IMR-90 (cell line): ENCODE results near the gene CCDC90B. TPM values are rescaled to one million over a fixed set of nuclear protein-coding genes. Genes with fewer than 3 reads are reported as not detected.

Experiments
- ATAC-seq: fragments of 200-7000 bp; cut with Tn5 transposase; 2 replicates; pipeline ENCODE4 v1.9.1; 2020; ENCODE audit warnings: low read depth, mild to moderate bottlenecking, moderate library complexity
- BruUV-seq: library from RNA; stranded (reverse); fragments of 400-500 nt; replicated peaks from 2 replicates; lab custom pipeline; 2021; lab: Mats Ljungman, UMichigan
- CTCF ChIA-PET: fragments of 300-600 bp; formaldehyde crosslinking; extraction: SDS; loops from one replicate; lab custom pipeline; 2021; ENCODE audit warnings: antibody characterized with exemption; lab: Yijun Ruan, JAX
- POLR2A ChIA-PET: fragments of 300-600 bp; sonication (Branson Sonifier 250); formaldehyde crosslinking; loops from one replicate; lab custom pipeline; 2022; ENCODE audit warnings: antibody characterized with exemption; ENCODE audit not compliant: unreplicated experiment; lab: Charles Lee
- DNase-seq: peaks from one replicate; pipeline ENCODE4 v3.0.0; 2013
- H2AFZ ChIP-seq: replicated peaks from 2 replicates; pipeline ENCODE3; 2013; ENCODE audit warnings: low read length, mild to moderate bottlenecking; ENCODE audit not compliant: poor library complexity
- H2AK5ac ChIP-seq: 2 replicates; pipeline ENCODE4 v1.6.1; 2013; ENCODE audit warnings: low read depth, low read length, inconsistent platforms
- H2AK9ac ChIP-seq: replicated peaks from 2 replicates; pipeline ENCODE3; 2013; ENCODE audit warnings: mild to moderate bottlenecking, low read depth, low read length, moderate library complexity; ENCODE audit not compliant: poor library complexity
- H2BK120ac ChIP-seq: 2 replicates; pipeline ENCODE4 v1.6.1; 2013; ENCODE audit warnings: low read depth, low read length, inconsistent platforms
- H2BK15ac ChIP-seq: 3 replicates; pipeline ENCODE4 v1.6.1; 2013; ENCODE audit warnings: low read depth, low read length, inconsistent platforms
- H2BK20ac ChIP-seq: 2 replicates; pipeline ENCODE4 v1.6.1; 2013; ENCODE audit warnings: low read depth, mild to moderate bottlenecking, inconsistent platforms, low read length, moderate library complexity
- H2BK5ac ChIP-seq: 2 replicates; pipeline ENCODE4 v1.6.1; 2013; ENCODE audit warnings: mild to moderate bottlenecking, low read depth, low read length, inconsistent platforms; ENCODE audit not compliant: poor library complexity, severe bottlenecking
- H3K14ac ChIP-seq: replicated peaks from 2 replicates; pipeline ENCODE4 v1.6.1; 2013; ENCODE audit warnings: low read depth, low read length, inconsistent platforms
- H3K18ac ChIP-seq: 2 replicates; pipeline ENCODE4 v1.6.1; 2013; ENCODE audit warnings: low read depth, low read length, control low read depth
- H3K23ac ChIP-seq: 2 replicates; pipeline ENCODE4 v1.6.1; 2013; ENCODE audit warnings: low read depth, low read length, inconsistent platforms
- H3K27ac ChIP-seq: 2 replicates; pipeline ENCODE4 v1.5.1; 2013; ENCODE audit warnings: mild to moderate bottlenecking, control low read depth, low read length; ENCODE audit not compliant: insufficient read depth
- H3K27me3 ChIP-seq: 2 replicates; pipeline ENCODE4 v1.6.1; 2013; ENCODE audit warnings: low read length; ENCODE audit not compliant: control insufficient read depth, insufficient read depth
- H3K36me3 ChIP-seq: 2 replicates; pipeline ENCODE4 v1.6.1; 2013; ENCODE audit warnings: low read length, mixed read lengths; ENCODE audit not compliant: control insufficient read depth, insufficient read depth
- H3K4ac ChIP-seq: 2 replicates; pipeline ENCODE4 v1.6.1; 2013; ENCODE audit warnings: low read depth, low read length, inconsistent platforms
- H3K4me1 ChIP-seq: 2 replicates; pipeline ENCODE4 v1.6.1; 2013; ENCODE audit warnings: low read length, mixed read lengths; ENCODE audit not compliant: control insufficient read depth, insufficient read depth
- H3K4me2 ChIP-seq: 2 replicates; pipeline ENCODE4 v1.6.1; 2013; ENCODE audit warnings: low read depth, mild to moderate bottlenecking, control low read depth, low read length, moderate library complexity
- H3K4me3 ChIP-seq: 2 replicates; pipeline ENCODE4 v1.5.1; 2013; ENCODE audit warnings: low read depth, mild to moderate bottlenecking, control low read depth, low read length, moderate library complexity; ENCODE audit not compliant: insufficient read depth
- H3K56ac ChIP-seq: 2 replicates; pipeline ENCODE4 v1.6.1; 2013; ENCODE audit warnings: low read length, inconsistent platforms; ENCODE audit not compliant: insufficient read depth; ENCODE audit errors: extremely low read depth
- H3K79me1 ChIP-seq, 2 experiments: 2 replicates each; pipeline ENCODE4 v1.6.1; 2013; ENCODE audit warnings: low read length in 2 of 2, inconsistent platforms in 1 of 2, low read depth in 1 of 2
- H3K9ac ChIP-seq: 2 replicates; pipeline ENCODE4 v1.6.1; 2013; ENCODE audit warnings: low read depth, low read length, control low read depth
- H3K9me1 ChIP-seq: 2 replicates; pipeline ENCODE4 v1.6.1; 2013; ENCODE audit warnings: low read length, inconsistent platforms; ENCODE audit not compliant: insufficient read depth
- H3K9me3 ChIP-seq: 2 replicates; pipeline ENCODE4 v1.6.1; 2013; ENCODE audit warnings: low read length; ENCODE audit not compliant: control insufficient read depth, insufficient read depth
- H4K20me1 ChIP-seq: 2 replicates; pipeline ENCODE4 v1.6.1; 2013; ENCODE audit warnings: low read length, inconsistent platforms; ENCODE audit not compliant: insufficient read depth
- H4K5ac ChIP-seq: 2 replicates; pipeline ENCODE4 v1.6.1; 2013; ENCODE audit warnings: mild to moderate bottlenecking, low read depth, low read length, control low read depth
- H4K8ac ChIP-seq, 2 experiments: 2 replicates each; pipeline ENCODE4 v1.6.1; 2013; ENCODE audit warnings: low read depth in 2 of 2, low read length in 2 of 2, control low read depth in 1 of 2, inconsistent platforms in 1 of 2
- H4K91ac ChIP-seq: 2 replicates; pipeline ENCODE4 v1.6.1; 2013; ENCODE audit warnings: low read depth, low read length, inconsistent platforms; ENCODE audit not compliant: insufficient read depth
- CEBPB ChIP-seq: IDR thresholded peaks from 2 replicates; pipeline ENCODE4 v1.6.1; 2012; ENCODE audit warnings: low read depth, low read length, improper control_type of control experiment
- CHD1 ChIP-seq: IDR thresholded peaks from 2 replicates; pipeline ENCODE4 v1.6.1; 2012; ENCODE audit warnings: low read depth, low read length, improper control_type of control experiment
- CTCF ChIP-seq: conservative IDR thresholded peaks from 2 replicates; pipeline ENCODE4 v1.5.1; 2012; ENCODE audit warnings: mild to moderate bottlenecking, low read depth, low read length, improper control_type of control experiment
- ELK1 ChIP-seq: fragments of 150-350 bp; IDR thresholded peaks from 2 replicates; pipeline ENCODE4 v1.6.1; 2016; ENCODE audit warnings: low read depth, mild to moderate bottlenecking, low read length, moderate library complexity, borderline replicate concordance
- FOS ChIP-seq: fragments of 150-350 bp; IDR thresholded peaks from 2 replicates; pipeline ENCODE4 v1.6.1; 2016; ENCODE audit warnings: low read depth, low read length
- MAFK ChIP-seq: IDR thresholded peaks from 2 replicates; pipeline ENCODE4 v1.6.1; 2012; ENCODE audit warnings: low read depth, low read length, improper control_type of control experiment
- MAZ ChIP-seq: IDR thresholded peaks from 2 replicates; pipeline ENCODE4 v1.6.1; 2012; ENCODE audit warnings: low read depth, mild to moderate bottlenecking, low read length, improper control_type of control experiment, moderate library complexity, borderline replicate concordance
- MXI1 ChIP-seq: IDR thresholded peaks from 2 replicates; pipeline ENCODE4 v1.6.1; 2012; ENCODE audit warnings: low read depth, mild to moderate bottlenecking, low read length, moderate library complexity, borderline replicate concordance
- NFE2L2 ChIP-seq: fragments of 150-350 bp; IDR thresholded peaks from 2 replicates; pipeline ENCODE4 v1.6.1; 2016; ENCODE audit warnings: low read depth, mild to moderate bottlenecking, low read length
- POLR2A ChIP-seq: IDR thresholded peaks from 2 replicates; pipeline ENCODE4 v1.6.1; 2012; ENCODE audit warnings: mild to moderate bottlenecking, low read depth, low read length
- RAD21 ChIP-seq: IDR thresholded peaks from 2 replicates; pipeline ENCODE4 v1.6.1; 2012; ENCODE audit warnings: low read length, improper control_type of control experiment
- RCOR1 ChIP-seq: IDR thresholded peaks from 2 replicates; pipeline ENCODE4 v1.6.1; 2012; ENCODE audit warnings: mild to moderate bottlenecking, low read length, improper control_type of control experiment; ENCODE audit not compliant: insufficient replicate concordance
- RFX5 ChIP-seq: IDR thresholded peaks from 2 replicates; pipeline ENCODE4 v1.8.0; 2012; ENCODE audit warnings: low read depth, mild to moderate bottlenecking, low read length, moderate library complexity
- SMC3 ChIP-seq: fragments of 150-350 bp; IDR thresholded peaks from 2 replicates; pipeline ENCODE4 v1.6.1; 2016; ENCODE audit warnings: low read depth, mild to moderate bottlenecking, antibody characterized with exemption, low read length, moderate library complexity
- USF2 ChIP-seq: fragments of 150-350 bp; IDR thresholded peaks from 2 replicates; pipeline ENCODE4 v1.6.1; 2017; ENCODE audit warnings: mild to moderate bottlenecking, antibody characterized with exemption, low read length, low read depth
- dilution Hi-C: fragments of 300-500 bp; cut with HindIII; formaldehyde crosslinking; loops from one replicate; pipeline ENCODE4 v1.14.3; 2018; ENCODE audit warnings: low sequenced_read_pairs; ENCODE audit not compliant: unreplicated experiment
- in situ Hi-C: fragments of 300-500 bp; cut with MboI; formaldehyde crosslinking; loops from 3 replicates; pipeline ENCODE4 v1.14.3; 2019; ENCODE audit warnings: low sequenced_read_pairs, inconsistent platforms, mixed read lengths
- intact Hi-C: fragments of 100-400 bp; cut with micrococcal nuclease; formaldehyde crosslinking; loops from 2 replicates; pipeline ENCODE4 v1.10.0; 2022
- polyA plus RNA-seq, 3 experiments: library from polyadenylated mRNA; depleted of rRNA; stranded (reverse); fragments of >200 nt; gene quantifications; 2 replicates each; pipeline ENCODE4 v1.2.3, GENCODE V29; 2012; ENCODE audit warnings: low replicate concordance in 1 of 3
- total RNA-seq: library from RNA; depleted of rRNA; stranded (reverse); fragments of >200 nt; gene quantifications from 2 replicates; pipeline ENCODE4 v1.2.3, GENCODE V29; 2012

CCDC90B gene
- total and polyA plus RNA-seq, 2 of the 4 experiments (the other 2 are of a cell fraction) = 35.8 to 43.7 TPM

GRCh38 chr11:83278351-83278750 lies 7.8 kb downstream of the CCDC90B start:
- no peak overlapping the region for H3K18ac ChIP-seq
- H2AFZ ChIP-seq = no peak overlapping the region
- H3K23ac ChIP-seq = no peak overlapping the region
- no peak overlapping the region for H3K56ac ChIP-seq
- no peak overlapping the region for H4K91ac ChIP-seq
- no peak overlapping the region for H3K9ac ChIP-seq
- H2AK9ac ChIP-seq = no peak overlapping the region
- H3K9me3 ChIP-seq = no peaks in the 10 kb centered on the region
- H2BK5ac ChIP-seq = peak overlapping the region; percentile 86
- H3K79me1 ChIP-seq = peaks cover 18 to 24% of the 10 kb centered on the region in 2 experiments; a peak in 3 of 4 replicates
- ChIA-PET POLR2A (no interaction called here), CTCF (interaction anchor here (0.6 kb wide), 2 partner anchors 14 to 146 kb away, joined by 3 to 4 read pairs; no protein-coding TSS in a partner anchor)
- H4K8ac ChIP-seq = no peak overlapping the region
- no peak overlapping the region for H4K5ac ChIP-seq
- H4K20me1 ChIP-seq = 0 out of 2 replicates have a peak, but pooled peaks cover 3% of the 10 kb centered on the region
- no peaks in the 10 kb centered on the region for H3K27me3 ChIP-seq
- H3K27ac ChIP-seq = no peak overlapping the region
- no peak overlapping the region for H3K4me3 ChIP-seq
- TF ChIP-seq SMC3 = no peak
- TF ChIP-seq MAFK = no peak
- no peak for TF ChIP-seq USF2
- TF ChIP-seq NFE2L2 = no peak
- TF ChIP-seq CHD1 = no peak
- no peak for TF ChIP-seq MXI1
- no peak for TF ChIP-seq POLR2A
- no peak for TF ChIP-seq RCOR1
- TF ChIP-seq ELK1 = no peak
- TF ChIP-seq RAD21 = no peak
- no peak for TF ChIP-seq MAZ
- no peak for TF ChIP-seq RFX5
- TF ChIP-seq CTCF = no peak
- no peak for TF ChIP-seq FOS
- no peak for TF ChIP-seq CEBPB
- no peak overlapping the region for H2BK15ac ChIP-seq
- H3K36me3 ChIP-seq = peaks cover 9% of the 10 kb centered on the region
- H2AK5ac ChIP-seq = no peak overlapping the region
- ATAC-seq (peak; percentile 51), DNase-seq (peak; percentile 65)
- H3K4me2 ChIP-seq = peak overlapping the region; percentile 70
- H2BK120ac ChIP-seq = no peak overlapping the region
- no peak overlapping the region for H3K4ac ChIP-seq
- dilution Hi-C loops = no loop called here
- peaks cover 3% of the 10 kb centered on the region; the same call in 1 of the 2 replicates for H3K9me1 ChIP-seq
- no peak overlapping the region for H2BK20ac ChIP-seq
- BruUV-seq = no TSS peak
- in situ Hi-C loops = no loop called here
- intact Hi-C loops = no loop called here
- H3K14ac ChIP-seq = no peak overlapping the region
- peaks cover 4% of the 10 kb centered on the region; the same call in 1 of the 2 replicates for H3K4me1 ChIP-seq
